ENCODE data around the gene GCNT2.

Gene GCNT2

GRCh38 chr6:10585209-10585845 is 64.2 kb downstream of the GCNT2 start:
- no peak overlapping the region for H3K4me3 ChIP-seq (replicated peaks; ENCODE audit: low read depth, low read length)
- DNase-seq (ENCODE audit: low read depth), result no peak
- TF ChIP-seq, protein P1, sequence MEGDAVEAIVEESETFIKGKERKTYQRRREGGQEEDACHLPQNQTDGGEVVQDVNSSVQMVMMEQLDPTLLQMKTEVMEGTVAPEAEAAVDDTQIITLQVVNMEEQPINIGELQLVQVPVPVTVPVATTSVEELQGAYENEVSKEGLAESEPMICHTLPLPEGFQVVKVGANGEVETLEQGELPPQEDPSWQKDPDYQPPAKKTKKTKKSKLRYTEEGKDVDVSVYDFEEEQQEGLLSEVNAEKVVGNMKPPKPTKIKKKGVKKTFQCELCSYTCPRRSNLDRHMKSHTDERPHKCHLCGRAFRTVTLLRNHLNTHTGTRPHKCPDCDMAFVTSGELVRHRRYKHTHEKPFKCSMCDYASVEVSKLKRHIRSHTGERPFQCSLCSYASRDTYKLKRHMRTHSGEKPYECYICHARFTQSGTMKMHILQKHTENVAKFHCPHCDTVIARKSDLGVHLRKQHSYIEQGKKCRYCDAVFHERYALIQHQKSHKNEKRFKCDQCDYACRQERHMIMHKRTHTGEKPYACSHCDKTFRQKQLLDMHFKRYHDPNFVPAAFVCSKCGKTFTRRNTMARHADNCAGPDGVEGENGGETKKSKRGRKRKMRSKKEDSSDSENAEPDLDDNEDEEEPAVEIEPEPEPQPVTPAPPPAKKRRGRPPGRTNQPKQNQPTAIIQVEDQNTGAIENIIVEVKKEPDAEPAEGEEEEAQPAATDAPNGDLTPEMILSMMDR (IDR thresholded peaks at IDR 0.05; ENCODE audit: low read length, missing control alignments), result no peak

- H3K4me3 ChIP-seq (replicated peaks; ENCODE audit: low read depth, low read length), result no peak overlapping the region
- TF ChIP-seq, protein P1 (IDR thresholded peaks at IDR 0.05; ENCODE audit: low read length, missing control alignments), result no peak
- DNase-seq (ENCODE audit: low read depth), result no peak
These were observed 65.2 kb downstream of the GCNT2 start for GRCh38 chr6:10586302-10586701.

GRCh38 chr6:10587656-10588406 is 66.7 kb downstream of the GCNT2 start:
- DNase-seq (ENCODE audit: low read depth), result no peak
- no peak overlapping the region for H3K4me3 ChIP-seq (replicated peaks; ENCODE audit: low read depth, low read length)
- TF ChIP-seq, protein P1 (IDR thresholded peaks at IDR 0.05; ENCODE audit: low read length, missing control alignments), result no peak

- TF ChIP-seq, protein P1 (IDR thresholded peaks at IDR 0.05; ENCODE audit: low read length, missing control alignments), result no peak
- H3K4me3 ChIP-seq (replicated peaks; ENCODE audit: low read depth, low read length), result no peak overlapping the region
- no peak for DNase-seq (ENCODE audit: low read depth)
These were observed 67.6 kb downstream of the GCNT2 start for GRCh38 chr6:10588562-10589428.

DNA sequence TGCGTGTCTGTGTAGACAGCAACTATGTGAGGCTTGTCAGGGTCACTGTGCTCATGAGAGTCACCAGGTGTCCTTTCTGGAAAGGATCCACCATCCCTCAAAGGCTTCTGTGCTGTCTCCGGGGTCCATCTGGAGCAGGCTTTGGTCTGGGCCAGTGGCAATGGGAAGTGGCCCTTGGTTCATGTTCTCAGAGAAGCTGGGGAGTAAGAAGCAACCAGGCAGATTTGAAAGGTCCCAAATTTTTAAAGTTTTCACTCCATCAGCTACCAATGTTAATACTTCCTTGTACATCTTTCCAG is 68.2 kb downstream of the GCNT2 start:
- no peak for DNase-seq (ENCODE audit: low read depth)
- H3K4me3 ChIP-seq (replicated peaks; ENCODE audit: low read depth, low read length), result no peak overlapping the region

GRCh38 chr6:10589983-10590382 is 68.8 kb downstream of the GCNT2 start:
- H3K4me3 ChIP-seq (replicated peaks; ENCODE audit: low read depth, low read length), result no peak overlapping the region
- TF ChIP-seq, protein P1 (IDR thresholded peaks at IDR 0.05; ENCODE audit: low read length, missing control alignments), result no peak
- DNase-seq (ENCODE audit: low read depth), result no peak

More for the DNA sequence above, 68.2 kb downstream of the GCNT2 start:
- TF ChIP-seq, protein P1 (IDR thresholded peaks at IDR 0.05; ENCODE audit: low read length, missing control alignments), result no peak
